ENCODE results near the gene IPP. TPM values are rescaled to one million over a fixed set of nuclear protein-coding genes. Genes with fewer than 3 reads are reported as not detected.
A peak's percentile ranks its signal among the peaks of the same experiment; 100 is the strongest.
"Not testable (repeated sequence)": the region's sequence is repeated elsewhere in the genome, so short reads cannot be mapped to it uniquely, and the experiment has no call there.

Gene IPP
- total RNA-seq: 6.2 and 6.6 TPM in 2 replicates

DNA sequence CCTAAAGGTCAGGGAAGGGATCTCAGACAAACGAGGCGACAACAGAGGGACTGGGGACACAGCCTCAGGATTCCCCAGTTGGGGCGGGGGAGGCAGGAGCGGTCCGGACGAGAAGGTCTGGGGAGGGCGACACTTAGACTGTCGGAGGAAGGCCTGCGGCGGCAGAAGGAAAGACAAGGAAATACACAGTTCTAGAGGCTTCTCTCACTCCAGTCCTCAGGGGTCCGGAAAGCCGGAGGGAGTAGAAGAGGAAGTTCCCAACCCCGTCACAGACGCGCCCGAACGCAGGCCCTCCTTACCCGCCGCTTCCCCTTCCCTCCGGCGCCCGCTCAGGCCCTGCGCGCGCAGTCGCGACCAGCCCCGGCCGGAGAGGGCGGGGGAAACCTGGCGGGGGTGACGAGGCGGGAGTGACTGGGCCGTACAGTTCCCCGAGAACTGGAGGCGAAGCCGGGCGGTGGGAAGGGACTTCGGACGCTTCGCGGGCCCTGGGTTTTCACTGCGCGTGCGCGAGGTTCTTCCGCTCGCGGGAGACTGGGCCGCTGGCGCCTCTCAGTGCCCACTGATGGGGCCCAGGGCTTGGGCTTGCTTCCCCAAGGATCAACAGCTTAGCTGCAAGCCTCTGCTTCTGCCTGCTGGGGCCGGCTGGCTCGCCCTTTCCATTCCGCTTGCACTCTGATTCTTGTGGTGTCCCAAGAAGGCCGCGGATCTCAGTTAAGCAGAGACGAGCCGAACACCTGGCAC lies at the start of gene IPP:
Gene IPP, minus strand, starts transcription at position 356 of the 741 bp plus-strand sequence. CDS start 4,242 bp downstream, outside the sequence.
- DNase-seq (ENCODE audit: extremely low read depth, low read depth, low spot score): peak; percentile 72

DNA sequence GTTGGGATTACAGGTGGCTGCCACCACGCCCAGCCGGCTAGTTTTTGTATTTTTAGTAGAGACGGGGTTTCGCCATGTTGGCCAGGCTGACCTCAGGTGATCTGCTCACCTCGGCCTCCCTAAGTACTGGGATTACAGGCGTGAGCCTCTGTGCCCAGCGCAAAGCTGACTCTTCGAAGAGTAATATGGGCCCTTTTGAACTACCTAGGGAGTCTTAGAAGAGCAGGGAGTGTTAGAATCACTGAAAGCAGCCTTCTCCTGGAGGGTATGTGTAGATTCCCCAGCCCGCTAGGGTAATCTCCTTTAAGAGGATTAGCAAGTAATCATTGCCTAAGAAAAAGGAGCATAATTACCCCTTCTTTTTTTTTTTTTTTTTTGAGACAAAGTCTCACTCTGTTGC lies 46.5 kb upstream of the IPP start:
- DNase-seq (ENCODE audit: extremely low read depth, low read depth, low spot score): no peak

DNA sequence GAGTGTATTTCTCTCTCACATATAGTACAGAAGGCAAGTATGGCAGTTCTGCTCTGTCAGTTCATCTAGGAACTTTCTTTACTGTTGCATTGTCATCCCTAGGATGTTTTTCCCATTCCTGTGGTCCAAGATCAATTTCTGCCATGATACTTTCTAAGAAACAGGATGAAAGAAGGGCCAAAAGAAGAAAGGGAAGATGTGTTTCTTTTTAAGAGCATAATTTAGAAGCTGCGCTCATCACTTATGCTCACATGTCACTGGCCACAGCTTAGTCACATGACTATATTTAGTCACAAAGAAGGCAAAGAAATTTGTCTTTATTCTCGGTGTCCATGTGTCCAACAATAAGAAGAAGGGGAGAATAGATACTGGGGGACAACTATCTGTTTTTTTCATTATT lies 45.9 kb upstream of the IPP start:
- DNase-seq (ENCODE audit: extremely low read depth, low read depth, low spot score): no peak

DNA sequence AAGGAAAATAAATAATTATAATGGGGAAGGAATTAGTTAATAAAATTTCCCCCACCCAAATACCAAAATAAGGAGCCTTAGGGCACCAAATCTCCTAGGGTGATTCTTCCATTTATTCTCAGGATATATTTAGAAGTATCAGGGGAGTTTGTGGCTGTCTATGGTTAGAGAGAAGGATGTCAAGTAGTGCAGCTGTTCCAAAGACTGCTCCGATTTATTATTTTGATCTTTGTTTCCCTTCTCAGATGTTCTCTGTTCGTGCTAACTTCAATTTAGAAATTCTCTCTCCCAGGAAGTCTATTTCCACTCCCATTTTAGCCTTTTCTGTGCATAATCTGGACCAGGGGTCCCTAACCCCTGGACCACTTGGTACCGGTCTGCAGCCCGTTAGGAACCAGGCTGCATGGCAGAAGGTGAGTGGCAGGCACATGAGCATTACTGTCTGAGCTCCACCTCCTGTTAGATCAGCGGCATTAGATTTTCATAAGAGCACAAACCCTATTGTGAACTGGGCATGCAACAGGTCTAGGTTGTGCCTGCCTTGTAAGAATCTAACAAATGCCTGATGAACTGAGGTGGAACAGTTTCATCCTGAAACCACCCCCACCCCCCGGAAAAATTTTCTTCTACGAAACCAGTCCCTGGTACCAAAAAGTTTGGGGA lies 43.6 kb upstream of the IPP start:
- no peak for DNase-seq (ENCODE audit: extremely low read depth, low read depth, low spot score)

DNA sequence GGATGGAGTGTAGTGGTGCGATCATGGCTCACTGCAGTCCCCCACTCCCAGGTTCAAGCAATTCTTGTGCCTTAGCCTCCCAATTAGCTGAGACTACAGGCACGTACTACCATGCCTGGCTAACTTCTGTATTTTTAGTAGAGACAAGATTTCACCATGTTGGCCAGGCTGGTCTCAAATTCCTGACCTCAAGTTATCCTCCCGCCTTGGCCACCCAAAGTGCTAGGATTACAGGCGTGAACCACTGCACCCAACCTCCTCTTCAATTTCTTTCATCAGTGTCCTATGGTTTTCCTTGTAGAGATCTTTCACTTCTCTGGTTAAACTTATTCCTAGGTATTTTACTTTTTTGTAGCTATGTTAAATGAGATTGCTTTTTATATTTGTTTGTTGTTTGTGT lies 42.3 kb upstream of the IPP start:
- no peak for DNase-seq (ENCODE audit: extremely low read depth, low read depth, low spot score)

DNA sequence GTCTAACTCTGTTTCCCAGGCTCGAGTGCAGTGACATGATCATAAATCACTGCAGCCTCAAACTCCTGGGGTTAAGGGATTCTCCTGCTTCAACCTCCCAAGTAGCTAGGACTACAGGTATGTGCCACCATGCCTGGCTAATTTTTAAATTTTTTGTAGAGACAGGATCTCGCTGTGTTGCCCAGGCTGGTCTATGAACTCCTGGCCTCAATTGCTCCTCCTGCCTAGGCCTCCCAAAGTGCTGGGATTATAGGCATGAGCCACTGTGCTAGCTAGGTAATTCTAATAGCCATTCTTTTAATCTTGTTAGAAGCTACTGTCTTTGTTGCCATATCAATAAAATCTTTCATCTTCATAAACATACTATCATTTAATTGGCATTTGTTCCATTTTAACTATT lies 39.1 kb upstream of the IPP start:
- DNase-seq (ENCODE audit: extremely low read depth, low read depth, low spot score): no peak

DNA sequence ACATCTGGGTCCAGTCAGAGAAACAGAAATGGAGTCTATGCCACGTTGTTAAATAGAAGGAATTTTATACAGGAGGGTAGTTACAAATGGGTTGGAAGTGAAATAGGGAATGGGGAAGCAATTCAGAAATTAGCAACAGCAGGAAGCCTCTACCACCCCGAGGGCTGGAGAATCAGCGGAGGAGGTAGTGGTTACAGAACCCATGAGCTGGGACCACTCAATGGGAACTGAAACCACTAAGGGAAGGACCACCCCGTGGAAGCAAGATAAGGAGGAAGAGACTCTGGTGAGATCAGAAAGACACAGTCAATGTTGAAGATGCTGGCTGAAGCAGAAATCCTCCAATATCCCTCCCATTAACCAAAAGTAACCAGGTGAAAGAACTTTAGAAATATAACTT lies 37.5 kb upstream of the IPP start:
- no peak for DNase-seq (ENCODE audit: extremely low read depth, low read depth, low spot score)

DNA sequence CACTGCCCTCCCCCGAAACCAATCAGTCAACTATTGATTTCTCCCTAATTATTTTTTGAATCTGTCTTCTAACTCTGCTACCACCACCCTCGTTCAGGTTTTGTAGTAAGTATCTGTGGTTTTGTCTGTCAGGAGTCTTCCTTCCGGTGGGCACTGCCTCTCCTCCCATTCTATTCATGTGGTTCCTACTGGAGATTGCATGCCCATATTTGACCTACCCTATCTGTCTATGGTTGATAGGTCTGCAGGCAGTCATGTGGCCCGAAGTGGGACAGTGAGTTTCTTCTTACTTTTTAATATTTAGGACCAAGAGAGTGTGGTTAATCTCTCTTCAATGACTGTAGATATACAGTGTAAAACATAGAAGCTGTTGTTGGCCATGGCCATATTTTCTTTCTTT lies 35.1 kb upstream of the IPP start:
- DNase-seq (ENCODE audit: extremely low read depth, low read depth, low spot score): no peak

DNA sequence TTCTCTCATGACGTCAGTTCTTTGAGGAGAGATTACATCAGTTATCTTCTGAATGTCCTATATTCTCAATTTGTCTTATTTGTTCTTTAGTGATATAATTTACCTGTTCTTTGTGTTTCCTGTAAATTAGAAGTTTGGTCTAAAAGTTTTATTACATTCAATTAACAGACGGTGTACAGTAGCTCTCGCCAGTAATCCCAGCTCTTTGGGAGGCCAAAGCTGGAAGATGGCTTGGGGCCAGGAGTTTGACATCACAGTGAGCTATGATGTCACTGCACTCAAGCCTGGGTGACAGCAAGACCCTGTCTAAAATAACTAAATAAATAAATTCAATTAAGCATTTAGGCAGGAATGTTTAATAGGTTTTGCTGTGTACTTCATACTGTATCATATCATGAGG lies 25.3 kb upstream of the IPP start:
- DNase-seq (ENCODE audit: extremely low read depth, low read depth, low spot score): no peak

DNA sequence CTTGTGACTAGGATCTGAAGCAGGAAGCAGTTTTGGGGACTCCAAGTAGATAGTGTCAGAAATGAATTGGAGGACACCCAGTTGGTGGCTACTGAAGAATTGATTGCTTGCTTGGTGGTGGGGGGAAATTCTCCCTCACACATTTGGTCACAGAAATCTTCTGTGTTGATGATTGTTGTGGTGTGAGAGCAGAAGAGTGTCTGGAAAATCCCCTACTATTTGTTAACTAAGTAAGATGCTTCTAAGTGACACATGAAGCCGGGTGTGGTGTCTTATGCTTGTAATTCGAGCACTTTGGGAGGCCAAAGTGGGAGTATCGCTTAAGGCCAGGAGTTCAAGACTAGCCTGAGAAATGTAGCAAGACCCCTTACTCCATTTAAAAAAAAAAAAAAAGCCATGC lies 22.5 kb upstream of the IPP start:
- no peak for DNase-seq (ENCODE audit: extremely low read depth, low read depth, low spot score)

DNA sequence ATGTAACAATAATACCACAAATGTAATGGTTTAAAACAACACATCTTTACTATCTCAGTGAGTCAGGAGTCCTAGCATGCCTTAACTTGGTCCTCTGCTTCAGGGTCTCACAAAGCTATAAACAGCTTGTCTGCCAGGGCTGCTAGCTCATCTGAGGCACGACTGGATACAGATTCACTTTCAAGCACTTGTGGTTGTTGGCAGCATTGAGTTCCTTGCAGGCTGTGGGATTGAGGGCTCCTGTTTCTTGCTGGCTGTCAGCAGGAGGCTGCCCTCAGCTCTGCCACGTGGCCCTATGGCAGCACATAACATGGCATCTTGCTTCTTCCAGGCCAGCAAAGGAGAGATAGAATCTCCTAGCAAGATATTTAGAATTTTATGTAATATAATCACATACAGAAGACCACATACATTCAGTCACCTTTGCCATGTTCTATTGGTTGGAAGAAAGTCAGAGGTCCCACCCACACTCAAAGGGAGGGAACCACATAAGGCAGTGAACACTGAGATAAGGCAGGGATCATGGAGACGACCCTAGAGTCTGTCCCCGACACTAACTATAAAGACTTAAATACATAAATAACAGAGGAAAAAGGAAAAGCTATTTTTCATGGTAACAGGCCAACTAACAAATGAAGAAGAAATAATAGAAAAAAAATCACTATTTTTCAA lies 18.9 kb upstream of the IPP start:
- no peak for DNase-seq (ENCODE audit: extremely low read depth, low read depth, low spot score)

DNA sequence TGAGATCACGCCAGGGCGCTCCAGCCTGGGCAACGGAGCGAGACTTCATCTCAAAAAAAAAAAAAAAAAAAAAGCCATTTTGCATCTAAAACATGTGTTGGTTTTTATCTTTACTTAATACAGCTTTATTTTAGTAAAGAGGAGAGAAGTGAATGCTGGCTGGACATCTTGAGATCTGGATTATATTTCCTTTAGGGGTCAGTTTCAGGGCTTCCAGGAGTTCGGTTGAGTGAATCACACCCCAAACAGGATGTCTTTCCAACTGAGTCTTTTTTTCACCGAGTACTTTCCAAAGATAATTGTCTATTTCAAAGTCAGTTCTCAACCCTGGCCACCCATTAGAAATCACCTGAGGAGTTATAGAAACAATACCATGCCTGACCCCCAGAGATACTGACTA lies 16.6 kb upstream of the IPP start:
- no peak for DNase-seq (ENCODE audit: extremely low read depth, low read depth, low spot score)

DNA sequence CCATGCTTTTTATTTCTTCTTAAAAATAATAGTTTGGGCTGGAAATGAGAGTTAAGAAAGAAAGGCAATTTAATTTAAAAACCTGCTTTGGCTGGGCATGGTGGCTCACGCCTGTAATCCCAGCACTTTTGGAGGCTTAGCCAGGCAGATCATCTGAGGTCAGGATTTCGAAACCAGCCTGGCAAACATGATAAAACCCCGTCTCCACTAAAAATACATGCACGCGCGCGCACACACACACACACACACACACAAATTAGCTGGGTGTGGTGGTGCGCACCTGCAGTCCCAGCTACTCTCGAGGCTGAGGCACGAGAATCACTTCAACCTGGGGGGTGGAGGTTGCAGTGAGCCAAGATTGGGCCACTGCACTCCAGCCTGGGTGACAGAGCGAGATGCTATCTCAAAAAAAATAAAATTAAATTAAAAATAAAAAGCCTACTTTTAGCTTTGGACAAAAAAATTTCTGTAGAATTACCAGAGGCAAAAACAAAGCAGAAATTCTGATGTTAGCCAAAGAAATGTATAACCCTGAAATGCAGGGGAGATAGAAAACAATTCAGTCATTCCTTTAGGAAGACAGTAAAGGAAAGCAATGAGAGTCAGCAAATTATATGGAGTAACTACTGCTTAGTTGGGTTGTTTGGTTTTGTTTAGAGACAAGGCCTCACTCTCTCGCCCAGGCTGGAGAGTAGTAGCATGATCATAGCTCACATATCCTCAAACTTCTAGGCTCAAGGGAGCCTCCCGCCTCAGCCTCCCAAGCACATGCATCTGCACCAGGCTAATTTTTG lies 15.7 kb upstream of the IPP start:
- no peak for DNase-seq (ENCODE audit: extremely low read depth, low read depth, low spot score)

DNA sequence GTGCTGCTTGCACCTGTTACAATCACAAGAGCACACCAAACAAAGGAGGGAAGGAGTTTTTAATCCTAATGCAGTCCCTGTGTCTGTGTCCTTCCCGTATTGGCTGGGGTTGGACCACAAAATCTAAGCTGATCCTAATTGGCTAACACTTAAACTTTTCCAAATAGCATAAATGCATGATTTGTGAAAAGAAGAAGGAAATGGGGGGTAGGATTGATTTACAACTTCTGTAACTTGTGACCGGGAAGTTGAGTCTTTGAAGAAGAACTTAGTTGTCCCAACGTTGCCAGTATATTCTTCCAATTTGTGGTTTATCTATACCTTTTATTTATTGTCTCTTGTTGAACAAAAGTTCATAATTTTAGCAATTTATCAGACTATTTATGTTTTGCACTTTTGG lies 11.8 kb upstream of the IPP start:
- DNase-seq (ENCODE audit: extremely low read depth, low read depth, low spot score): no peak

DNA sequence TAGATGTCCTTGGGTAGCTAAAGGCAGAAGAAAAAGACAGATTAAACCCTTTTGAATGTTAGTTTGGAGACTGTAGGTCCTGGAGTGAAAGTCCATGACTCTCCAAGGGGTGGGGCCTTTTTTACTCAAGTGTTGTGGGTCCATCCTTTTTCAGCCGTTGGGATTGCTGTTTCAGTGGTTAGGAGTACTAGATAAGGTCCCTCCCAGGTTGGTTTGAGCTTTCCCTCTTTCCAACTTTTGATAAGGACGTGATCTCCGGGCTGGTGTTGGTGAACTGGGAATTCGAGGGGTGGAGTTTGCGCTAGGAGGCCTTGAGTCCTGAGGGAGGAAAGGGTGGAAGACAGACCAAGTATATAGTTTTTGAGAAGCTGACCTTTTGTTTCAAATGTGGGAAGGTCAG lies 5.2 kb upstream of the IPP start:
- no peak for DNase-seq (ENCODE audit: extremely low read depth, low read depth, low spot score)

DNA sequence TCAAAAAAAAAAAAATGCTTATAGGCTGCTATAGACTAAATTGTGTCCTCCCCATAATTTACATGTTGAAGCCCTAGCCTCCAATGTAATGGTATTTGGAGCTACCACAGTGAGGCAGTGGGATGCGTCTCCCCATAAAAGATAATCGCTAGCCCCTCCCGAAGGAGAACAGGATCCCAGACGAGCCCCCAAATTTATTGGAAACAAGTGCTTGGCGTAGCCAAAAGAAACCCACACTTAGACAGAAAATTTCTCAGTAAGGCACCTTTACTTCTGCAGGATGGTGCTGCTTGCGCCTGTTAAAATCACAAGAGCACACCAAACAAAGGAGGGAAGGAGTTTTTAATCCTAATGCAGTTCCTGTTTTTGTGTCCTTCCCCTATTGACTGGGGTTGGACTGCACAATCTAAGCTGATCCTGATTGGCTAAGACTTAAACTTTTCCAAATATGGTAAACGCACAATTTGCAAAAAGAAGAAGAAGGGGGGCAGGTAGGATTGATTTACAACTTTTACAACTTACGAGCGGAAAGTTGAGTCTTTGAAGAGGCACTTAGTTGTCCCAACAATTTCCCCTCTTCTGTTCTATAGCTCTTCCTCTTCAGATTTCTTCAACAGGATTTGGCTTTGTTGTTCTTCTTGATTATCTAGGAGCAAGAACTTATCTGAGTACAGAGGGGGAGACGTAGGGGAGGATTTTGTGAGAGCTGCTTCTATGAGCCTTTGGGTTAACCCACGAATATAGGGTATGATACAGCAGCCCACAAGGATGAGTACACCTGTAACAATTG lies 3.0 kb upstream of the IPP start:
- no peak for DNase-seq (ENCODE audit: extremely low read depth, low read depth, low spot score)

DNA sequence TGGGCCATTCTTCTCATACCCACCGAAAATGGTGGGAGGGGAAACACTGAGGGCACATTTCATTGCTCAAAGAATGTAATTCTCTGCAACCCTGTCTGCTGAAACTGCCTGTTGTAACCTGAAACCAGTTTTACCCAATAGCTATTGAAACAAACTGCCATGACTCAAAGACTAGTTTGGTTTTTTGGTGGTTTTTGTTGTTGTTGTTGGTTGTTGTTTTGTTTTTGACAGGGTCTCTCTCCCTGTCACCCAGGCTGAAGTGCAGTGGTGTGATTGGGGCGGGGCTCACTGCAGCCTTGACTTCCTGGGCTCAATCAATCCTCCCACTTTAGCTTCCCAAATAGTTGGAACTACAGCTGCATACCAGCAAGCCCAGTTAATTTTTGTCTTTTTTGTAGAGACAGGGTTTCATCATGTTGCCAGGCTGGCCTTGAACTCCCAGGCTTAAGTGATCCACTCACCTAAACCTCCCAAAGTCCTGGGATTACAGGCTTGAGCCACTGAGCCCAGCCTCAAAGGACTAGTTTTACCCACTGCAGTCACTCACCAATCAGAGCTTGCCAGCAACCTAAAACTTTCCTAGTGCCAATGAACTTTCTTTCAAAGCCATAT lies 2.1 kb upstream of the IPP start:
- DNase-seq (ENCODE audit: extremely low read depth, low read depth, low spot score): no peak

DNA sequence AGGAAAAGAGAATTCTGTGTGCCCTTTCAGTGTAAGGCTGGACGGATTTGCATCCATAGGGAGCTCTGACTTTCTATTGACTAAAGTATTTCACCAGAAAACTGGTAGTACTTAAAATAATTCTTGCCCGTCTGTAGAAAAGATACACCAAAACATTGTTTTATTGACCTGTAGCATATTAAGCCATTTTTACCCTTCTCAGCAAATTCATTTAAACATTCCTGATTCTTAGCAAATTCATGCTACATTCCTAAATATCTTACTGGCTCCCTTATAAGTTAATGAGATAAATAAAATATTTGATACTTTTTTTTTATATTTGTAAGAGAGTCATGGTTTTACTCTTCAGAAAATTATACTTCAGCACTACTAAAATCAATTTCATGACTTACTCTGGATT lies 1.6 kb upstream of the IPP start:
- DNase-seq (ENCODE audit: extremely low read depth, low read depth, low spot score): no peak

DNA sequence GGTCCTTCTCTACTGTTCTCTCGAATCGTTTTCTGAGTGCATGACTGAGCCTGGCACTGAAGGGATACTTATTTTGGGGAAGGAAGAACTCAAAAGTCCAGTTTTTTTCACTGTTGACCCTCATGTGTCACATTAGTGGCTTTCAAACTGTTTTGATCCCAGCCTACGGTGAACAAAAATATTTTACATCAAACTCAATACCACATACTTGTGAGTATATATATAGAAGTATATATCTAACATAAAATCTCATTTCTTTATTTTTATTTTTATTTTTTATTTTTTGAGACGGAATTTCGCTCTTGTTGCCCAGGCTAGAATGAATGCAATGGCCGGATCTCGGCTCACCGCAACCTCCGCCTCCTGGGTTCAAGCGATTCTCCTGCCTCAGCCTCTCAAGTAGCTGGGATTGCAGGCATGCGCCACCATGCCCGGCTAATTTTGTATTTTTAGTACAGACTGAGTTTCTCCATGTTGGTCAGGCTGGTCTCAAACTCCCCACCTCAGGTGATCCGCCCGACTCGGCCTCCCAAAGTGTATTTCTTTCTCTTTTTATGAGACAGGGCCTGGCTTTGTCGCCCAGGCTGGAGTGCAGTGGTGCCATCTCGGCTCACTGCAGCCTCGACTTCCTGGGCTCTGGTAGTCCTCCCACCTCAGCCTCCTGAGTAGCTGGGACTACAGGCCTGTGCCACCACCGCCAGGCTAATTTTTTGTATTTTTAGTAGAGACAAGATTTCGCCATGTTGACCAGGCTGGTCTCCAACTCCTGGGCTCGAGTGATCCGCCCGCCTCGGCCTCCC lies 786 bp upstream of the IPP start:
- not testable (repeated sequence) for DNase-seq (ENCODE audit: extremely low read depth, low read depth, low spot score)

All from glomerular endothelial cell (primary cell).